Immature natural killer cell (primary cell): Measurements from ENCODE around the gene STAC2. TPM values are rescaled to one million over a fixed set of nuclear protein-coding genes. Genes with fewer than 3 reads are reported as not detected.
"Not testable (repeated sequence)": the region's sequence is repeated elsewhere in the genome, so short reads cannot be mapped to it uniquely, and the experiment has no call there.

Experiments used
- DNase-seq, 3 donors: peaks; one replicate each; pipeline ENCODE4 v3.0.0; 2022; ENCODE audit warnings: mixed read lengths in 1 of 3
- H3K27ac Mint-ChIP-seq, 6 donors: one replicate each; pipeline ENCODE4 v1.8.0; 2020; ENCODE audit warnings: mixed read lengths in 6 of 6, mild to moderate bottlenecking in 5 of 6, inconsistent platforms in 4 of 6, moderate library complexity in 3 of 6
- H3K27me3 Mint-ChIP-seq, 3 donors: one replicate each; pipeline ENCODE4 v1.8.0; 2020 to 2021; ENCODE audit warnings: low read depth in 3 of 3, mild to moderate bottlenecking in 3 of 3, mixed read lengths in 3 of 3, moderate library complexity in 3 of 3, inconsistent platforms in 1 of 3
- H3K36me3 Mint-ChIP-seq, 3 donors: one replicate each; pipeline ENCODE4 v1.8.0; 2020; ENCODE audit warnings: mixed read lengths in 3 of 3, inconsistent platforms in 2 of 3, mild to moderate bottlenecking in 2 of 3
- H3K4me1 Mint-ChIP-seq, 2 donors: one replicate each; pipeline ENCODE4 v1.8.0; 2020; ENCODE audit warnings: inconsistent platforms in 2 of 2, mild to moderate bottlenecking in 2 of 2, mixed read lengths in 2 of 2, moderate library complexity in 1 of 2
- H3K4me3 Mint-ChIP-seq, 5 donors: one replicate each; pipeline ENCODE4 v1.8.0; 2020; ENCODE audit warnings: mild to moderate bottlenecking in 5 of 5, mixed read lengths in 5 of 5, inconsistent platforms in 3 of 5, moderate library complexity in 3 of 5
- H3K9me3 Mint-ChIP-seq, 6 donors: one replicate each; pipeline ENCODE4 v1.8.0; 2020; ENCODE audit warnings: mild to moderate bottlenecking in 6 of 6, mixed read lengths in 6 of 6, inconsistent platforms in 4 of 6, moderate library complexity in 3 of 6
- polyA plus RNA-seq, 3 donors: library from polyadenylated mRNA; unstranded; fragments of 300-500 nt; fragmentation: Illumina TruSeq; gene quantifications; one replicate each; pipeline ENCODE4 v1.2.3, GENCODE V29; 2021

The STAC2 gene
- polyA plus RNA-seq = not detected

GRCh38 chr17:39225308-39225958 is at the start of gene STAC2:
STAC2 (minus strand) TSS chr17:39225945; CDS start chr17:39225502, 443 bp downstream.
- Mint-ChIP-seq H3K27me3 (peaks cover 13 to 21% (median 18%) of the 10 kb centered on the region in 3 donors), H3K9me3 (no peaks in the 10 kb centered on the region), H3K4me1 (peaks cover 6 to 13% of the 10 kb centered on the region in 2 donors), H3K4me3 (peak within 1 kb of the TSS; percentile 70 to 81 (median 79)), H3K36me3 (no peaks in the 10 kb centered on the region), H3K27ac (peak within 1 kb of the TSS in 1 of 6 donors; percentile 73)
- no peak for DNase-seq

GRCh38 chr17:39271546-39271945 is 45.8 kb upstream of the STAC2 start:
- Mint-ChIP-seq H3K36me3 (peaks cover 13 to 37% (median 22%) of the 10 kb centered on the region in 3 donors), H3K9me3 (no peaks in the 10 kb centered on the region), H3K4me3 (no peak overlapping the region), H3K27ac (no peak overlapping the region), H3K4me1 (no peaks in the 10 kb centered on the region), H3K27me3 (no peaks in the 10 kb centered on the region)
- no peak for DNase-seq

GRCh38 chr17:39270923-39271322 is 45.2 kb upstream of the STAC2 start:
- Mint-ChIP-seq H3K4me3 (no peak overlapping the region), H3K27ac (no peak overlapping the region), H3K36me3 (peaks cover 13 to 38% (median 23%) of the 10 kb centered on the region in 3 donors), H3K9me3 (no peaks in the 10 kb centered on the region), H3K4me1 (no peaks in the 10 kb centered on the region), H3K27me3 (no peaks in the 10 kb centered on the region)
- no peak for DNase-seq

- H3K27ac Mint-ChIP-seq = no peak overlapping the region
- H3K36me3 Mint-ChIP-seq = peaks cover 33 to 58% (median 38%) of the 10 kb centered on the region in 3 donors
- H3K27me3 Mint-ChIP-seq = no peaks in the 10 kb centered on the region
- no peaks in the 10 kb centered on the region for H3K9me3 Mint-ChIP-seq
- DNase-seq = no peak
- no peak overlapping the region for H3K4me3 Mint-ChIP-seq
- no peaks in the 10 kb centered on the region for H3K4me1 Mint-ChIP-seq
Observed at GRCh38 chr17:39264119-39264518, 38.4 kb upstream of the STAC2 start.

- Mint-ChIP-seq H3K4me3 (no peak overlapping the region), H3K27me3 (no peaks in the 10 kb centered on the region), H3K36me3 (peaks cover 32 to 57% (median 35%) of the 10 kb centered on the region in 3 donors), H3K9me3 (no peaks in the 10 kb centered on the region), H3K27ac (no peak overlapping the region), H3K4me1 (no peaks in the 10 kb centered on the region)
- no peak for DNase-seq
Observed at GRCh38 chr17:39261286-39261685, 35.5 kb upstream of the STAC2 start.

GRCh38 chr17:39252788-39253460 is 27.2 kb upstream of the STAC2 start:
- H3K4me3 Mint-ChIP-seq = no peak overlapping the region
- H3K9me3 Mint-ChIP-seq = no peaks in the 10 kb centered on the region
- peak overlapping the region in 1 of 6 donors; percentile 0 for H3K27ac Mint-ChIP-seq
- no peaks in the 10 kb centered on the region for H3K27me3 Mint-ChIP-seq
- H3K4me1 Mint-ChIP-seq = no peaks in the 10 kb centered on the region
- no peak for DNase-seq
- peaks cover 7 to 32% (median 13%) of the 10 kb centered on the region in 3 donors for H3K36me3 Mint-ChIP-seq

GRCh38 chr17:39251997-39252396 is 26.3 kb upstream of the STAC2 start:
- H3K4me1 Mint-ChIP-seq = no peaks in the 10 kb centered on the region
- H3K27ac Mint-ChIP-seq = no peak overlapping the region
- peaks cover 0 to 2% (median 0%) of the 10 kb centered on the region in 3 donors for H3K27me3 Mint-ChIP-seq
- H3K4me3 Mint-ChIP-seq = no peak overlapping the region
- H3K36me3 Mint-ChIP-seq = peaks cover 7 to 26% (median 7%) of the 10 kb centered on the region in 3 donors
- no peak for DNase-seq
- no peaks in the 10 kb centered on the region for H3K9me3 Mint-ChIP-seq

GRCh38 chr17:39250076-39250475 is 24.3 kb upstream of the STAC2 start:
- DNase-seq, H3K27me3 Mint-ChIP-seq, H3K27ac Mint-ChIP-seq, H3K4me1 Mint-ChIP-seq, H3K9me3 Mint-ChIP-seq, H3K4me3 Mint-ChIP-seq: not testable (repeated sequence)
- peaks cover 7 to 19% (median 7%) of the 10 kb centered on the region in 3 donors for H3K36me3 Mint-ChIP-seq

- DNase-seq = no peak
- Mint-ChIP-seq H3K4me1 (peaks cover 9 to 12% of the 10 kb centered on the region in 2 donors), H3K9me3 (no peaks in the 10 kb centered on the region), H3K27ac (no peak overlapping the region), H3K27me3 (peaks cover 2 to 11% (median 2%) of the 10 kb centered on the region in 3 donors), H3K4me3 (no peak overlapping the region), H3K36me3 (no peaks in the 10 kb centered on the region)
Observed at GRCh38 chr17:39246274-39246673, 20.5 kb upstream of the STAC2 start.

- DNase-seq = peak; percentile 72 to 78 (median 76)
- Mint-ChIP-seq H3K27me3 (peaks cover 2 to 13% (median 2%) of the 10 kb centered on the region in 3 donors), H3K36me3 (no peaks in the 10 kb centered on the region), H3K4me3 (peak overlapping the region in 3 of 5 donors; percentile 7 to 67 (median 44)), H3K4me1 (peaks cover 9 to 14% of the 10 kb centered on the region in 2 donors), H3K27ac (peak overlapping the region in 2 of 6 donors; percentile 33 to 78), H3K9me3 (no peaks in the 10 kb centered on the region)
Observed at GRCh38 chr17:39244600-39245570, 19.1 kb upstream of the STAC2 start.

- H3K4me3 Mint-ChIP-seq = no peak overlapping the region
- peaks cover 15 to 22% of the 10 kb centered on the region in 2 donors for H3K4me1 Mint-ChIP-seq
- H3K27ac Mint-ChIP-seq = no peak overlapping the region
- H3K9me3 Mint-ChIP-seq = no peaks in the 10 kb centered on the region
- H3K36me3 Mint-ChIP-seq = no peaks in the 10 kb centered on the region
- DNase-seq = no peak
- peaks cover 2 to 13% (median 2%) of the 10 kb centered on the region in 3 donors for H3K27me3 Mint-ChIP-seq
Observed at GRCh38 chr17:39244016-39244599, 18.4 kb upstream of the STAC2 start.

- Mint-ChIP-seq H3K27ac (no peak overlapping the region), H3K4me1 (peaks cover 24 to 31% of the 10 kb centered on the region in 2 donors), H3K36me3 (no peaks in the 10 kb centered on the region), H3K4me3 (no peak overlapping the region), H3K27me3 (peaks cover 2 to 17% (median 7%) of the 10 kb centered on the region in 3 donors), H3K9me3 (no peaks in the 10 kb centered on the region)
- no peak for DNase-seq
Observed at GRCh38 chr17:39243155-39243554, 17.4 kb upstream of the STAC2 start.

- Mint-ChIP-seq H3K36me3 (no peaks in the 10 kb centered on the region), H3K27me3 (peaks cover 2 to 12% (median 7%) of the 10 kb centered on the region in 3 donors), H3K27ac (peak overlapping the region in 1 of 6 donors; percentile 57), H3K4me3 (no peak overlapping the region), H3K4me1 (peaks cover 27 to 33% of the 10 kb centered on the region in 2 donors), H3K9me3 (no peaks in the 10 kb centered on the region)
- DNase-seq = no peak
Observed at GRCh38 chr17:39240631-39241030, 14.9 kb upstream of the STAC2 start.
